ENCODE data around the gene MICALL2.

MICALL2 gene

DNA sequence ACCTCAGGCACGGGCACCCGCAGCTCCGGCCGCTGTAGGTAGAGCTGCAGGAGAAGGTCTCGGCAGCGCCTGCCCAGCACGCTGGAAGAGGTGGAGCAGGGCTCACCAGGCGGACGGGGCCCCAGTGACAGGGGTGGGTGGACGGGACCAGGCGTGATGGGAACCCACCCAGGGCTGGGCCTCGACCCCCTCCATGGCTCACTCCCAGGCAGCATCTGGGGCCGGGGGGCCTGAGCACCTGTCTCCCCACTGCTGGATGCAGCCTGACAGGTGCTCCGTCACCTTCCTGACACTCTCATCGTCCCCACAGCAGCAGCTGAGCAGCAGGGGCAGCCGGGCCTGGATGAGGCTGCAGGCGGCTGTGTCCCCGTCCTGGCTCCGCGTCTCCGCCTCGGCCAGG lies 16.7 kb upstream of the MICALL2 start:
- H3K36me3 Mint-ChIP-seq (ENCODE audit: low read depth): peaks cover 15% of the 10 kb centered on the region
- H3K27me3 Mint-ChIP-seq (ENCODE audit: low read depth, poor library complexity): no peaks in the 10 kb centered on the region
- DNase-seq: no peak
- H3K4me3 Mint-ChIP-seq: no peak overlapping the region
- H3K27ac Mint-ChIP-seq: no peak overlapping the region
- H3K4me1 Mint-ChIP-seq: no peaks in the 10 kb centered on the region
- TF ChIP-seq, protein P1, sequence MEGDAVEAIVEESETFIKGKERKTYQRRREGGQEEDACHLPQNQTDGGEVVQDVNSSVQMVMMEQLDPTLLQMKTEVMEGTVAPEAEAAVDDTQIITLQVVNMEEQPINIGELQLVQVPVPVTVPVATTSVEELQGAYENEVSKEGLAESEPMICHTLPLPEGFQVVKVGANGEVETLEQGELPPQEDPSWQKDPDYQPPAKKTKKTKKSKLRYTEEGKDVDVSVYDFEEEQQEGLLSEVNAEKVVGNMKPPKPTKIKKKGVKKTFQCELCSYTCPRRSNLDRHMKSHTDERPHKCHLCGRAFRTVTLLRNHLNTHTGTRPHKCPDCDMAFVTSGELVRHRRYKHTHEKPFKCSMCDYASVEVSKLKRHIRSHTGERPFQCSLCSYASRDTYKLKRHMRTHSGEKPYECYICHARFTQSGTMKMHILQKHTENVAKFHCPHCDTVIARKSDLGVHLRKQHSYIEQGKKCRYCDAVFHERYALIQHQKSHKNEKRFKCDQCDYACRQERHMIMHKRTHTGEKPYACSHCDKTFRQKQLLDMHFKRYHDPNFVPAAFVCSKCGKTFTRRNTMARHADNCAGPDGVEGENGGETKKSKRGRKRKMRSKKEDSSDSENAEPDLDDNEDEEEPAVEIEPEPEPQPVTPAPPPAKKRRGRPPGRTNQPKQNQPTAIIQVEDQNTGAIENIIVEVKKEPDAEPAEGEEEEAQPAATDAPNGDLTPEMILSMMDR (IDR thresholded peaks at IDR 0.05): no peak
- H3K9me3 Mint-ChIP-seq: no peaks in the 10 kb centered on the region

DNA sequence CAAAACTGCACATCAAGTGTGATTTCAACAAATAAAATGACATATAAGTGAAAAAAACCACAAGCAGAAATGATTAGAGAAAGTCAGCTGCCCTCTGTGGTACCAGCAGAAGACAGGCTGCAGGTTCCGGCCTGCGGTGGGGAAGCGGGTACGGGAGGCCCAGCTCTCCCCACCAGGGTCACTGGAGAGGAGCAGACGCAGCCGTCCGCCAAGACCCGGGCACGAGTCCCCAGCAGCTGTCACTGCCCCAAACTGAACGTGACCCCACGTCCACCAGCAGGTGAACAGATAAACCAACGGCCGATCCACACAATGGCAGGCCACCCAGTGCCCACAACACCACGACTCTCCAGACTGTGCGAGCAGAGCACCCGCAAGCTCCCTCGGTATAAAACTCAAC lies 16.1 kb upstream of the MICALL2 start:
- H3K27ac Mint-ChIP-seq: no peak overlapping the region
- no peak overlapping the region for H3K4me3 Mint-ChIP-seq
- H3K9me3 Mint-ChIP-seq: no peaks in the 10 kb centered on the region
- DNase-seq: no peak
- no peaks in the 10 kb centered on the region for H3K27me3 Mint-ChIP-seq (ENCODE audit: low read depth, poor library complexity)
- peaks cover 15% of the 10 kb centered on the region for H3K36me3 Mint-ChIP-seq (ENCODE audit: low read depth)
- H3K4me1 Mint-ChIP-seq: no peaks in the 10 kb centered on the region
- TF ChIP-seq, protein P1 (IDR thresholded peaks at IDR 0.05): no peak

DNA sequence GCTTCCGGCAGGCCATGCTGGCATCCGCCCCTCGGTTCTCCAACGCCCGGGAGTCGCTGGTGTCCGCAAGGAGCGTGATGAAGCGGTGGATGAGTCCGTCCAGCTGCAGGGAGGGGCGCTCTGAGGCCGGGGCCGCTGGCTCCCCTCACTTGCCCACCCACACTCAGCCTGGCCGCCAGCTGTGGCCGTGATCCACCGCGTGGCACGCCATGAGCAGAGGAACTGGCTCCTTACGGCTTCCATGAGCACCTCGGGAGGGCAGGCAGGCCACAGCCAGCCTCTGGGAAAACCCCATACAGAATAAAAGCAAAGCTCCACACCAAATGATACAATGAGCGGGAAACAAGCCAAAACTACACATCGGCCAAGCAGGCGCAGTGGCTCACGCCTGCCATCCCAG lies 15.5 kb upstream of the MICALL2 start:
- no peaks in the 10 kb centered on the region for H3K27me3 Mint-ChIP-seq (ENCODE audit: low read depth, poor library complexity)
- no peaks in the 10 kb centered on the region for H3K9me3 Mint-ChIP-seq
- peaks cover 15% of the 10 kb centered on the region for H3K36me3 Mint-ChIP-seq (ENCODE audit: low read depth)
- no peak for DNase-seq
- H3K27ac Mint-ChIP-seq: peak overlapping the region; percentile 29
- no peak overlapping the region for H3K4me3 Mint-ChIP-seq
- H3K4me1 Mint-ChIP-seq: peaks cover 1% of the 10 kb centered on the region
- TF ChIP-seq, protein P1 (IDR thresholded peaks at IDR 0.05): no peak

DNA sequence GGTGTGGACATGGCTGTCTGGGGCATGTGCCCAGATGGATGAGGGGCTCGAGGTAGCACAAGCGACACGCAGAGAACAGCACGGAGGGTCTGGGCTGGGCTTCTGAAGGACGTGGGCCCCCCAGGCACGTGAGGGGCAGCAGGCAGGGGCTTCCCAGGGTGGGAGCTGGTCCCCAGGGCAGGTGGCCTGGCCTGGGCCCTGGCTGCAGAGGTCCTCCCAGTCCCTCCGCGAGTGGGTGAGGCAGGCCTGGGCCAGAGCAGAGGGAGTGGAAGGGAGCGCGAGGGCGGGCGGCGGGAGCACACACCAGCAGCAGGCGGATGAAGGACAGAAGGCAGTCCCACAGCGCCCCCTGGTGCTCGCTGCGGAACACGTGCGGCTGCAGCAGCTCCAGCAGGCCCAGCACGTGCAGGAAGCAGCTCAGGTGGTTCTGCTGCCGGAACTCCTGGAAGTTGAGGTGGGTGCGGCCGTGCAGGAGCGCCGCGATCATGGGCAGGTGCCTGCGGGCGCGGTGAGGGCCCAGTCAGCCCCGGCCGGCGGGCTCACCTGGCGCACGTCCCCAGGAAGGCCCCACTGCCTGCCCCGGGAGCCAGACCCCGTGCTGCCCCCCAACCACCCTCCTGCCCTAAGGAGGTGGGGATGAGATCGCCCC lies 14.7 kb upstream of the MICALL2 start:
- H3K36me3 Mint-ChIP-seq (ENCODE audit: low read depth): peaks cover 15% of the 10 kb centered on the region
- H3K27ac Mint-ChIP-seq: no peak overlapping the region
- peaks cover 3% of the 10 kb centered on the region for H3K4me1 Mint-ChIP-seq
- H3K9me3 Mint-ChIP-seq: no peaks in the 10 kb centered on the region
- no peak overlapping the region for H3K4me3 Mint-ChIP-seq
- no peaks in the 10 kb centered on the region for H3K27me3 Mint-ChIP-seq (ENCODE audit: low read depth, poor library complexity)
- peak; percentile 95 for DNase-seq
- TF ChIP-seq, protein P1 (IDR thresholded peaks at IDR 0.05): peak; percentile 91

DNA sequence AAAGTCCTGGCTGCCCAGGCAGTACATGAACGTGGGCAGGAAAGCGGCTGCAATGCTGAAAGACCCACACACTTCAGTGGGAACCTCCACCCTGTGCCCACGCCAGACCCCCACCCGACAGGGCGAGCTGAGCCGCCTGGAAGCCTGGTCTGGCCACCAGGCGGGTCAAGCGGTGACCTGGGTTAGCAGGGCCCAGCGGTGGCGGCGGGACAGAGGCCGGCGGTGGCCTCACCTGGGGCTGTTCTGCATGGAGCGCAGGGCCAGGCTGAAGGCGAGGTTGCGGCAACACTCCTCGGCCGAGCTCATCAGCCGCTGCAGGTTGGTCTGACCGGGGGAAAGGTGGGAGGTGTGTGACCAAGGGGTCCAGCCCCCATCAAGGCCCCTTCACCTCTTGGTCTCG lies 11.6 kb upstream of the MICALL2 start:
- Mint-ChIP-seq H3K4me1 (peaks cover 16% of the 10 kb centered on the region), H3K27me3 (ENCODE audit: low read depth, poor library complexity) (no peaks in the 10 kb centered on the region), H3K9me3 (no peaks in the 10 kb centered on the region), H3K36me3 (ENCODE audit: low read depth) (peaks cover 15% of the 10 kb centered on the region), H3K4me3 (no peak overlapping the region), H3K27ac (no peak overlapping the region)
- no peak for DNase-seq
- TF ChIP-seq, protein P1 (IDR thresholded peaks at IDR 0.05): no peak

DNA sequence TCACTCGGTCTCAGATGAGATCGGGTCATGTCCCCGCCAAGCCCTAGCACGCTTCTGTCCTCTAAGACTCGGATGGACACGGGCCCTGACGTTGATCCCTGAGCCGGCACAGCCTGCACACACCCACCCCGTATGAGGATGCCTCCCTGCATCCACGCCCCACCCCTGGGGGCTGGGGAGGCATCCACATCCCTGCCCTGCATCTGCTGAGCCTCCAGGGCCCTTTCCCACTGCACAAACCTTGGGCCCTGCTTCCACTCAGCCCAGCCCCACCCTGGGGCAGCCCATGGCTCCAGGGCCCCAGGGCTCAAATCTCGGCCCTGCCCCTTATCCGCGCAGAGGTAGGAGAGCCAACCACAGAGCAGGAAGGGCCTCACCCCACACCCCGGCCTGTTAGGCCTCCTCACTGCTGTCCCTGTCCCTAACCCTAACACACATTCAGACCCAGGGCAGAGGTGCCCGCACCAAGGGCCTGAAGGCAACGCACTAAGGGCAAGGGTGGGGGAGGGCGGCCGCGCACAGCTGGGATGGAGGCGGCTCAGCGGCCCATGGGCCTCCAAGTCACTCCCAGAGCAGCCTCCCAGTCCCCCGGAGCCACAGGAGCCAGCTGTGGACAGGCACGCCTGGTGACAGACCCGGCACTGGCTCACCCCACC lies 9.5 kb upstream of the MICALL2 start:
- H3K36me3 Mint-ChIP-seq (ENCODE audit: low read depth): peaks cover 10% of the 10 kb centered on the region
- peaks cover 16% of the 10 kb centered on the region for H3K4me1 Mint-ChIP-seq
- H3K27me3 Mint-ChIP-seq (ENCODE audit: low read depth, poor library complexity): no peaks in the 10 kb centered on the region

More for the DNA sequence above, 9.5 kb upstream of the MICALL2 start:
- Mint-ChIP-seq H3K27ac (no peak overlapping the region), H3K4me3 (no peak overlapping the region), H3K9me3 (no peaks in the 10 kb centered on the region)
- DNase-seq: no peak
- TF ChIP-seq, protein P1 (IDR thresholded peaks at IDR 0.05): no peak
